WTC11 (cell line): ENCODE results near the gene SEMA4D. TPM values are rescaled to one million over a fixed set of nuclear protein-coding genes. Genes with fewer than 3 reads are reported as not detected.
A peak's percentile ranks its signal among the peaks of the same experiment; 100 is the strongest.

Experiments used
- ATAC-seq: fragments of 200-7000 bp; cut with Tn5 transposase; 2 replicates; pipeline ENCODE4 v1.10.0; 2021; ENCODE audit warnings: mild to moderate bottlenecking, moderate library complexity
- CTCF ChIA-PET: fragments of 300-600 bp; sonication (Branson Sonifier 250); formaldehyde crosslinking; loops from one replicate; lab custom pipeline; 2021; ENCODE audit warnings: antibody characterized with exemption; lab: Charles Lee
- POLR2A ChIA-PET: fragments of 350-600 bp; sonication (Branson Sonifier 250); formaldehyde crosslinking; loops from one replicate; lab custom pipeline; 2021; ENCODE audit warnings: antibody characterized with exemption; lab: Charles Lee
- DNase-seq: peaks from one replicate; pipeline ENCODE4 v3.0.0; 2021; ENCODE audit warnings: low spot score
- H3K27ac Mint-ChIP-seq: 2 replicates; pipeline ENCODE4 v1.8.0; 2021; ENCODE audit warnings: mixed read lengths
- H3K27me3 Mint-ChIP-seq: 2 replicates; pipeline ENCODE4 v1.8.0; 2021; ENCODE audit warnings: low read depth, mild to moderate bottlenecking, moderate library complexity, mixed read lengths
- H3K36me3 Mint-ChIP-seq: 2 replicates; pipeline ENCODE4 v1.8.0; 2021; ENCODE audit warnings: mixed read lengths
- H3K4me1 Mint-ChIP-seq: 2 replicates; pipeline ENCODE4 v1.8.0; 2022; ENCODE audit warnings: mixed read lengths
- H3K4me3 Mint-ChIP-seq: 2 replicates; pipeline ENCODE4 v1.8.0; 2021; ENCODE audit warnings: mild to moderate bottlenecking, moderate library complexity, mixed read lengths
- H3K9me3 Mint-ChIP-seq: 2 replicates; pipeline ENCODE4 v1.8.0; 2021; ENCODE audit warnings: mixed read lengths
- CBFB ChIP-seq: sonication (generic); formaldehyde crosslinking; IDR thresholded peaks from 2 replicates; pipeline ENCODE4 v1.8.1; 2022; ENCODE audit warnings: mild to moderate bottlenecking, low read depth, missing genetic modification reagents
- CREB1 ChIP-seq: sonication (generic); formaldehyde crosslinking; IDR thresholded peaks from 2 replicates; pipeline ENCODE4 v1.8.0; 2023; ENCODE audit warnings: mild to moderate bottlenecking, missing genetic modification reagents
- E2F5 ChIP-seq: sonication (generic); formaldehyde crosslinking; IDR thresholded peaks from 2 replicates; pipeline ENCODE4 v1.8.1; 2022; ENCODE audit warnings: mild to moderate bottlenecking, moderate library complexity, missing genetic modification reagents
- EMX1 ChIP-seq: fragments of 250-450 bp; sonication (Bioruptor Pico); IDR thresholded peaks from 2 replicates; pipeline ENCODE4 v1.8.0; 2021; ENCODE audit warnings: mild to moderate bottlenecking
- ESRRA ChIP-seq: sonication (generic); formaldehyde crosslinking; IDR thresholded peaks from 2 replicates; pipeline ENCODE4 v1.8.1; 2022; ENCODE audit warnings: mild to moderate bottlenecking, missing genetic modification reagents, borderline replicate concordance
- ETV6 ChIP-seq: sonication (generic); formaldehyde crosslinking; IDR thresholded peaks from 2 replicates; pipeline ENCODE4 v1.8.1; 2022; ENCODE audit warnings: mild to moderate bottlenecking, missing genetic modification reagents
- FOXJ3 ChIP-seq: sonication (generic); formaldehyde crosslinking; IDR thresholded peaks from 2 replicates; pipeline ENCODE4 v1.9.0; 2021; ENCODE audit warnings: missing genetic modification reagents, mild to moderate bottlenecking, borderline replicate concordance
- FOXK1 ChIP-seq: sonication (generic); formaldehyde crosslinking; IDR thresholded peaks from 2 replicates; pipeline ENCODE4 v1.8.0; 2022; ENCODE audit warnings: mild to moderate bottlenecking, moderate library complexity, missing genetic modification reagents
- HMGXB4 ChIP-seq: sonication (generic); formaldehyde crosslinking; IDR thresholded peaks from 2 replicates; pipeline ENCODE4 v1.8.1; 2023; ENCODE audit warnings: mild to moderate bottlenecking, moderate library complexity, missing genetic modification reagents
- JAZF1 ChIP-seq: fragments of 250-450 bp; sonication (Bioruptor Pico); IDR thresholded peaks from 2 replicates; pipeline ENCODE4 v1.9.0; 2021; ENCODE audit warnings: moderate library complexity, mild to moderate bottlenecking, inconsistent platforms
- OVOL2 ChIP-seq: fragments of 250-450 bp; sonication (Bioruptor Pico); IDR thresholded peaks from 2 replicates; pipeline ENCODE4 v1.9.0; 2021; ENCODE audit warnings: mild to moderate bottlenecking, borderline replicate concordance
- RORB ChIP-seq: fragments of 250-450 bp; sonication (Bioruptor Pico); IDR thresholded peaks from 2 replicates; pipeline ENCODE4 v1.9.0; 2021; ENCODE audit warnings: mild to moderate bottlenecking
- SMAD3 ChIP-seq: sonication (generic); formaldehyde crosslinking; IDR thresholded peaks from 2 replicates; pipeline ENCODE4 v1.8.0; 2022; ENCODE audit warnings: missing genetic modification reagents, mild to moderate bottlenecking, borderline replicate concordance
- SOX15 ChIP-seq: fragments of 250-450 bp; sonication (Bioruptor Pico); IDR thresholded peaks from 2 replicates; pipeline ENCODE4 v1.9.0; 2021; ENCODE audit warnings: mild to moderate bottlenecking
- TP53 ChIP-seq: sonication (generic); formaldehyde crosslinking; IDR thresholded peaks from 2 replicates; pipeline ENCODE4 v1.8.1; 2023; ENCODE audit warnings: mild to moderate bottlenecking, missing genetic modification reagents
- ZNF138 ChIP-seq: sonication (generic); formaldehyde crosslinking; conservative IDR thresholded peaks from 2 replicates; pipeline ENCODE4 v1.8.1; 2022; ENCODE audit warnings: mild to moderate bottlenecking, moderate library complexity, missing genetic modification reagents
- ZNF219 ChIP-seq: sonication (generic); formaldehyde crosslinking; IDR thresholded peaks from 2 replicates; pipeline ENCODE4 v1.8.0; 2023; ENCODE audit warnings: missing genetic modification reagents, mild to moderate bottlenecking, borderline replicate concordance
- ZNF232 ChIP-seq: sonication (generic); formaldehyde crosslinking; IDR thresholded peaks from 2 replicates; pipeline ENCODE4 v1.8.0; 2022; ENCODE audit warnings: mild to moderate bottlenecking, missing genetic modification reagents
- ZNF425 ChIP-seq: fragments of 250-450 bp; sonication (Bioruptor Pico); conservative IDR thresholded peaks from 2 replicates; pipeline ENCODE4 v1.9.0; 2021; ENCODE audit warnings: mild to moderate bottlenecking
- ZNF532 ChIP-seq: fragments of 250-450 bp; sonication (Bioruptor Pico); IDR thresholded peaks from 2 replicates; pipeline ENCODE4 v1.9.0; 2021; ENCODE audit warnings: mild to moderate bottlenecking, borderline replicate concordance
- total RNA-seq: library from RNA; stranded (reverse); gene quantifications from 3 replicates; pipeline ENCODE4 v1.2.3, GENCODE V29; 2021
- TF ChIP-seq, protein P1 (sequence below): fragments of 250-450 bp; sonication (Bioruptor Pico); IDR thresholded peaks from 2 replicates; pipeline ENCODE4 v1.9.0; 2021; ENCODE audit warnings: mild to moderate bottlenecking
- TF ChIP-seq, protein P2 (sequence below): sonication (generic); formaldehyde crosslinking; IDR thresholded peaks from 2 replicates; pipeline ENCODE4 v1.8.0; 2023; ENCODE audit warnings: missing genetic modification reagents

Gene SEMA4D
- total RNA-seq, 1 experiment from 2014 or later, result 67.8 TPM

- Mint-ChIP-seq H3K4me3 (no peak overlapping the region), H3K4me1 (peaks cover 69% of the 10 kb centered on the region), H3K27ac (peak overlapping the region; percentile 90), H3K36me3 (peaks cover 1% of the 10 kb centered on the region; the same call in 1 of the 2 replicates), H3K9me3 (no peaks in the 10 kb centered on the region), H3K27me3 (no peaks in the 10 kb centered on the region)
- TF ChIP-seq, protein P1, sequence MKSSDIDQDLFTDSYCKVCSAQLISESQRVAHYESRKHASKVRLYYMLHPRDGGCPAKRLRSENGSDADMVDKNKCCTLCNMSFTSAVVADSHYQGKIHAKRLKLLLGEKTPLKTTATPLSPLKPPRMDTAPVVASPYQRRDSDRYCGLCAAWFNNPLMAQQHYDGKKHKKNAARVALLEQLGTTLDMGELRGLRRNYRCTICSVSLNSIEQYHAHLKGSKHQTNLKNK (CRISPR knock-in tag), result no peak
- TF ChIP-seq TP53 (CRISPR knock-in tag), result no peak
- TF ChIP-seq RORB, result no peak
- TF ChIP-seq EMX1, result no peak
- TF ChIP-seq ZNF232, result no peak
- TF ChIP-seq HMGXB4 (CRISPR knock-in tag), result no peak
- no peak for TF ChIP-seq ETV6
- TF ChIP-seq CBFB (CRISPR knock-in tag), result no peak
- TF ChIP-seq CREB1, result no peak
- TF ChIP-seq SMAD3, result no peak
- TF ChIP-seq ZNF219 (CRISPR knock-in tag), result no peak
- TF ChIP-seq, protein P2, sequence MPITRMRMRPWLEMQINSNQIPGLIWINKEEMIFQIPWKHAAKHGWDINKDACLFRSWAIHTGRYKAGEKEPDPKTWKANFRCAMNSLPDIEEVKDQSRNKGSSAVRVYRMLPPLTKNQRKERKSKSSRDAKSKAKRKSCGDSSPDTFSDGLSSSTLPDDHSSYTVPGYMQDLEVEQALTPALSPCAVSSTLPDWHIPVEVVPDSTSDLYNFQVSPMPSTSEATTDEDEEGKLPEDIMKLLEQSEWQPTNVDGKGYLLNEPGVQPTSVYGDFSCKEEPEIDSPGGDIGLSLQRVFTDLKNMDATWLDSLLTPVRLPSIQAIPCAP (CRISPR knock-in tag), result no peak
- no peak for TF ChIP-seq ESRRA (CRISPR knock-in tag)
- no peak for TF ChIP-seq ZNF138 (CRISPR knock-in tag)
- TF ChIP-seq OVOL2 (CRISPR knock-in tag), result no peak
- TF ChIP-seq ZNF425 (CRISPR knock-in tag), result no peak
- no peak for TF ChIP-seq FOXK1 (CRISPR knock-in tag)
- ATAC-seq (no peak), DNase-seq (no peak)
- ChIA-PET POLR2A (interaction anchor here (0.9 kb wide), 1 partner anchor 26 kb away, joined by 3 read pairs; no protein-coding TSS in a partner anchor), CTCF (no interaction called here)
These were observed 28.9 kb downstream of the SEMA4D start for GRCh38 chr9:89469003-89469402.

DNA sequence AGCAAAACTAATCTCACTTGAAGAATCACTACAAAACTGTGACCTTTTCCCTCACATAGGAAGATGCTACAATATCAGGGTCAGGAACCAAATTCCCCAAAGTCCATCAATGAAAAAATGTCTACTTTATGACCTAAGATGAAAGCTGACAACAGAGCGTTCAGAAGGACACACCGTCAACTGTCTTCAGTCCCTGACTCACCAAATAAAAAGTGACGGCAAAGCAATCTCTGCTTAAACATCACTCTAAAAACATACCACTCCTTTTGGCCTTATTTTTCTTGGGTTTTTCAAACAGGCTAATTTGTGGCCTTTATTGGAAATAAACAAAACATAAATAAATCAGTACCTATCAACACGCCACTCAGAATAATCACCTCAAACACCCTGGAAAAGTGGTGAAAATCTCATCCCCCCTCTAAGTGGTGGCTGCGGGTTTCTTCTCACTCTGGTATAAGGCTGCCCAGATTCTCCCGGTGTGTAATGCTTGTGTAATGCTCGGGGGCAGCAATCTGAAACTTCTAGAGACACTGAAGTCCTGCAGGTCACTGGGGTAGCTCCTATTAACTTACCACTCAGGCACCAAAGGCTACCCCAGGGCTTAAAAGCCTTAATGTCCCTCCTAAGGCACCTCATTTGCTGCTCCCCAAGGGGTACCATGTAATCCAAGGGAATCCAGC lies 29.5 kb downstream of the SEMA4D start:
- H3K4me3 Mint-ChIP-seq, result no peak overlapping the region
- no peaks in the 10 kb centered on the region for H3K27me3 Mint-ChIP-seq
- ChIA-PET CTCF (no interaction called here), POLR2A (no interaction called here)
- H3K36me3 Mint-ChIP-seq, result no peaks in the 10 kb centered on the region
- peaks cover 70% of the 10 kb centered on the region for H3K4me1 Mint-ChIP-seq
- DNase-seq (no peak), ATAC-seq (peak; percentile 19)
- H3K27ac Mint-ChIP-seq, result peak overlapping the region; percentile 84
- no peaks in the 10 kb centered on the region for H3K9me3 Mint-ChIP-seq
- TF ChIP-seq FOXJ3 (CRISPR knock-in tag), result no peak
- no peak for TF ChIP-seq EMX1
- no peak for TF ChIP-seq ZNF425 (CRISPR knock-in tag)
- TF ChIP-seq ZNF532 (CRISPR knock-in tag), result no peak
- no peak for TF ChIP-seq JAZF1 (CRISPR knock-in tag)
- no peak for TF ChIP-seq E2F5
- no peak for TF ChIP-seq SOX15 (CRISPR knock-in tag)
